GM12878 (cell line): ENCODE data around the gene YBX2. TPM values are rescaled to one million over a fixed set of nuclear protein-coding genes. Genes with fewer than 3 reads are reported as not detected.

Experiments
- ATAC-seq: fragments of 200-7000 bp; cut with Tn5 transposase; 3 replicates; pipeline ENCODE4 v1.9.1; 2020; ENCODE audit warnings: mild to moderate bottlenecking, moderate library complexity
- BruUV-seq: library from RNA; stranded (reverse); fragments of 400-500 nt; replicated peaks from 2 replicates; lab custom pipeline; 2021; lab: Mats Ljungman, UMichigan
- CTCF ChIA-PET: fragments of 300-600 bp; sonication (Branson Sonifier 250); formaldehyde crosslinking; extraction: SDS; loops from one replicate; lab custom pipeline; 2021; ENCODE audit warnings: inconsistent platforms; lab: Yijun Ruan, JAX
- POLR2A ChIA-PET: fragments of 350-600 bp; formaldehyde crosslinking; extraction: SDS; loops from one replicate; lab custom pipeline; 2021; ENCODE audit warnings: inconsistent platforms; lab: Charles Lee
- RAD21 ChIA-PET: fragments of 300-600 bp; sonication (Branson Sonifier 250); formaldehyde crosslinking; loops from one replicate; lab custom pipeline; 2023; ENCODE audit warnings: antibody characterized with exemption; ENCODE audit not compliant: unreplicated experiment; lab: Charles Lee
- SMC1A ChIA-PET: fragments of 300-600 bp; sonication (Branson Sonifier 250); formaldehyde crosslinking; loops from one replicate; lab custom pipeline; 2023; ENCODE audit not compliant: unreplicated experiment, uncharacterized antibody; lab: Charles Lee
- DNase-seq: peaks from one replicate; pipeline ENCODE4 v3.0.0-alpha.2; 2011; ENCODE audit warnings: low read depth, low spot score
- FAIRE-seq: peaks from 3 replicates; lab custom pipeline; 2011; peaks lifted over from hg19 to GRCh38; lab: Jason Lieb, UNC
- H2AFZ ChIP-seq: 2 replicates; pipeline ENCODE4 v1.6.0; 2011; ENCODE audit warnings: low read depth, low read length, control low read depth; ENCODE audit not compliant: control insufficient read depth
- H3K27ac ChIP-seq: 2 replicates; pipeline ENCODE4 v1.5.1; 2011; ENCODE audit warnings: control low read depth; ENCODE audit not compliant: control insufficient read depth, insufficient read depth
- H3K27me3 ChIP-seq, 2 experiments: replicated peaks in 1 of 2; 2 replicates each; pipeline versions ENCODE4 v1.6.0 to v1.6.1; 2011; ENCODE audit warnings: low read length in 1 of 2; ENCODE audit not compliant: control insufficient read depth in 2 of 2, insufficient read depth in 2 of 2
- H3K36me3 ChIP-seq, 2 experiments: 2 replicates each; pipeline ENCODE4 v1.5.1; 2011; ENCODE audit warnings: low read length in 1 of 2; ENCODE audit not compliant: control insufficient read depth in 2 of 2, insufficient read depth in 2 of 2
- H3K4me1 ChIP-seq: 2 replicates; pipeline ENCODE4 v1.6.1; 2011; ENCODE audit warnings: mild to moderate bottlenecking, low read length, moderate library complexity, mixed read lengths; ENCODE audit not compliant: control insufficient read depth, insufficient read depth
- H3K4me2 ChIP-seq: 2 replicates; pipeline ENCODE4 v1.6.0; 2011; ENCODE audit warnings: control low read depth; ENCODE audit not compliant: control insufficient read depth, insufficient read depth
- H3K4me3 ChIP-seq: fragments of 200-600 bp; sonication (generic); 2 replicates; pipeline ENCODE4 v1.5.1; 2016
- H3K79me2 ChIP-seq: 2 replicates; pipeline ENCODE4 v1.6.0; 2011; ENCODE audit warnings: low read length; ENCODE audit not compliant: control insufficient read depth, insufficient read depth
- H3K9ac ChIP-seq: 2 replicates; pipeline ENCODE4 v1.8.0; 2011; ENCODE audit warnings: low read length, control low read depth, mixed read lengths; ENCODE audit not compliant: control insufficient read depth, insufficient read depth
- H3K9me3 ChIP-seq: replicated peaks from 3 replicates; pipeline ENCODE4 v1.5.1; 2011; ENCODE audit warnings: mild to moderate bottlenecking, low read length; ENCODE audit not compliant: control insufficient read depth, insufficient read depth
- H4K20me1 ChIP-seq: 2 replicates; pipeline ENCODE4 v1.6.0; 2011; ENCODE audit not compliant: control insufficient read depth, insufficient read depth
- ASH2L ChIP-seq: fragments of 300-600, 200-600 bp; sonication (generic); IDR thresholded peaks from 2 replicates; pipeline ENCODE4 v1.6.1; 2017; ENCODE audit warnings: low read depth, mild to moderate bottlenecking, borderline replicate concordance
- BACH1 ChIP-seq: fragments of 450-650 bp; IDR thresholded peaks from 2 replicates; pipeline ENCODE4 v1.6.1; 2017; ENCODE audit warnings: mild to moderate bottlenecking, borderline replicate concordance
- BCL3 ChIP-seq: IDR thresholded peaks from 2 replicates; pipeline ENCODE4 v1.6.1; 2011; ENCODE audit warnings: borderline replicate concordance, low read depth, mild to moderate bottlenecking, moderate library complexity, low read length; ENCODE audit not compliant: insufficient read depth, poor library complexity, severe bottlenecking
- HDAC6 ChIP-seq: fragments of 200-600 bp; sonication (generic); IDR thresholded peaks from one replicate; pipeline ENCODE4 v1.8.0; 2017; ENCODE audit warnings: antibody characterized with exemption; ENCODE audit not compliant: unreplicated experiment
- IRF4 ChIP-seq: IDR thresholded peaks from 2 replicates; pipeline ENCODE4 v1.6.1; 2011; ENCODE audit warnings: low read depth, low read length
- LARP7 ChIP-seq: fragments of 450-650 bp; IDR thresholded peaks from 2 replicates; pipeline ENCODE4 v1.6.1; 2017; ENCODE audit warnings: mild to moderate bottlenecking
- MEF2A ChIP-seq: IDR thresholded peaks from 2 replicates; pipeline ENCODE4 v1.6.1; 2011; ENCODE audit warnings: low read depth, mild to moderate bottlenecking, low read length, moderate library complexity; ENCODE audit not compliant: insufficient read depth
- PAX8 ChIP-seq: fragments of 450-650 bp; IDR thresholded peaks from 2 replicates; pipeline ENCODE4 v1.6.1; 2017; ENCODE audit warnings: mild to moderate bottlenecking, moderate library complexity
- POLR2AphosphoS5 ChIP-seq: IDR thresholded peaks from 2 replicates; pipeline ENCODE4 v1.6.1; 2011; ENCODE audit warnings: mild to moderate bottlenecking, low read length, inconsistent platforms
- RAD21 ChIP-seq: IDR thresholded peaks from 2 replicates; pipeline ENCODE4 v1.6.1; 2011; ENCODE audit warnings: mild to moderate bottlenecking, low read depth, low read length, moderate library complexity; ENCODE audit not compliant: insufficient read depth
- STAT3 ChIP-seq: IDR thresholded peaks from 2 replicates; pipeline ENCODE4 v1.6.1; 2011; ENCODE audit warnings: low read depth, low read length, improper control_type of control experiment
- SUPT20H ChIP-seq: IDR thresholded peaks from 2 replicates; pipeline ENCODE4 v1.6.1; 2011; ENCODE audit warnings: low read depth, mild to moderate bottlenecking, low read length, moderate library complexity, borderline replicate concordance; ENCODE audit not compliant: control insufficient read depth
- TAF1 ChIP-seq: IDR thresholded peaks from 2 replicates; pipeline ENCODE4 v1.6.1; 2011; ENCODE audit warnings: mild to moderate bottlenecking, low read depth, low read length, borderline replicate concordance
- WRNIP1 ChIP-seq: IDR thresholded peaks from 2 replicates; pipeline ENCODE4 v1.6.1; 2011; ENCODE audit warnings: low read depth, low read length, improper control_type of control experiment, borderline replicate concordance
- WGBS: methylation state at CpG from one replicate; pipeline ENCODE4 v1.1.6; 2016; ENCODE audit warnings: low lambda C conversion rate; ENCODE audit not compliant: insufficient replicate concordance, insufficient coverage; ENCODE audit errors: missing lambda C conversion rate; 5-methylcytosine and 5-hydroxymethylcytosine counted together
- in situ Hi-C: fragments of 300-500 bp; cut with MboI; formaldehyde crosslinking; loops from 9 replicates; pipeline ENCODE4 v1.14.3; 2018; ENCODE audit warnings: mixed read lengths
- intact Hi-C: fragments of 100-400 bp; cut with micrococcal nuclease; formaldehyde crosslinking; loops from one replicate; pipeline ENCODE4 v1.14.2; 2022; ENCODE audit not compliant: unreplicated experiment
- polyA plus RNA-seq, 11 experiments: library from polyadenylated mRNA; depleted of rRNA in 4 of 11; unstranded in 6 of 11; stranded (reverse) in 5 of 11; fragments of >200 nt; fragmentation: Nextera tagmentation in 4 of 11; fragmentation: Illumina TruSeq in 1 of 11; extraction: Ambion mirVana in 4 of 11; extraction: Trizol in 1 of 11; gene quantifications; 1 replicate in 1 of 11; 2 replicates in 10 of 11; pipeline versions ENCODE4 v1.2.1 to v1.2.3, GENCODE V29; 2011 to 2016; ENCODE audit warnings: inconsistent platforms in 2 of 11, missing spikeins in 2 of 11, low read depth in 1 of 11
- total RNA-seq, 4 experiments: library from RNA; depleted of rRNA in 3 of 4; stranded (reverse); fragments of >200 nt in 3 of 4; fragmentation: Illumina TruSeq in 1 of 4; extraction: Trizol in 1 of 4; gene quantifications; 2 replicates each; pipeline versions ENCODE4 v1.2.1 to v1.2.3, GENCODE V29; 2013 to 2021
- TF ChIP-seq, protein P1 (sequence below): fragments of 450-650 bp; IDR thresholded peaks from 2 replicates; pipeline ENCODE4 v1.6.1; 2018; ENCODE audit warnings: borderline replicate concordance, mild to moderate bottlenecking; ENCODE audit not compliant: partially characterized antibody
- TF ChIP-seq, protein P2 (sequence below), 3 experiments: IDR thresholded peaks in 2 of 3; conservative IDR thresholded peaks in 1 of 3; 2 replicates each; pipeline ENCODE4 v1.5.1; 2011; ENCODE audit warnings: low read depth in 3 of 3, low read length in 3 of 3, mild to moderate bottlenecking in 3 of 3, control low read depth in 2 of 3, moderate library complexity in 2 of 3, inconsistent platforms in 1 of 3, mixed read lengths in 1 of 3; ENCODE audit not compliant: control insufficient read depth in 2 of 3, insufficient read depth in 1 of 3; ENCODE audit errors: extremely low read depth in 1 of 3

Gene YBX2
- total and polyA plus RNA-seq, 10 of the 15 experiments (the other 5 are each of a cell fraction or from before 2014, with no cell fraction given) = not detected

DNA sequence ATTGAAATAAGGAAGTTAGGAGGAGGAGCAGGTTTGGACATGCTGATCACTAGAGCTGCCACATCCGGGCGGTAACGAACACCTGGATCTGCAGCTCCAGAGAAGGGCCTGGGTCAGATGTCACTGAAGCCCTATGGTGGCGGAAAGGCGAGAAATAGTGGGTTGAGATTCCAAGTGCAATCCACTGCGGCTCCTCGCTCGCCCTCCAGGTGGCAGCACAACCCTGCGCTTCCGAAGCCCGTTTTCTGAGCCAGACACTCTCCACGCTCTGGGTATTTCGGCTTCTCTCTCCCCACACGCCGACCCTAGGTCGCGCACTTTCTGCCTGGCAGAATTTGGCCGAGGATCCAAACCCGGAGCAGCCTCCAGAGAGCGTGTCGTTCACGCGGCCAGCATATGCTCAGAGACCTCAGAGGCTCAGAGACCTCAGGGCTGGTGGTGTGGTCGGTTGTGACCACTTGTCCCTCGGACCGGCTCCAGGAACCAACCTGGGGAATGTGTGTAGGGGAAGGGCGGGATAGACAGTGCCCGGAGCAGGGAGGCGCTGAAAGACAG is 13.8 kb downstream of the YBX2 start:
- POLR2A ChIA-PET = interaction anchor here (1.7 kb wide), 1 partner anchor 16 kb away, joined by 4 read pairs; no protein-coding TSS in a partner anchor
- Histone ChIP-seq H2AFZ (peak overlapping the region; percentile 82), H3K36me3 (no peaks in the 10 kb centered on the region), H3K27me3 (no peaks in the 10 kb centered on the region; a peak in 1 of 4 replicates), H3K4me1 (peaks cover 8% of the 10 kb centered on the region), H3K4me2 (peak overlapping the region; percentile 98), H3K79me2 (no peaks in the 10 kb centered on the region), H4K20me1 (no peaks in the 10 kb centered on the region; the same call in 1 of the 2 replicates), H3K9me3 (no peaks in the 10 kb centered on the region), H3K27ac (no peak overlapping the region), H3K9ac (no peak overlapping the region; the same call in 1 of the 2 replicates), H3K4me3 (peak overlapping the region; percentile 56)
- intact Hi-C loops = loop anchor here (1.0 to 2.0 kb wide), 2 partner anchors 16 to 64 kb away; no protein-coding TSS in a partner anchor
- BruUV-seq = no TSS peak
- WGBS = 0% methylated on average over 29 of the region's 29 CpGs
- RAD21 ChIA-PET = interaction anchor here (2.3 kb wide), 1 partner anchor 16 kb away, joined by 11 read pairs; no protein-coding TSS in a partner anchor
- peak; percentile 40 for DNase-seq
- SMC1A ChIA-PET = interaction anchor here (0.6 to 3.3 kb wide), 5 partner anchors 16 to 407 kb away, joined by 3 to 17 read pairs (median 3); partner anchors contain the start of genes TMEM95 and TP53
- peak; percentile 97 for FAIRE-seq
- CTCF ChIA-PET = interaction anchor here (0.6 to 10.3 kb wide), 12 partner anchors 11 to 407 kb away, joined by 3 to 102 read pairs (median 3); partner anchors contain the start of genes NEURL4 and TP53
- ATAC-seq = peak; percentile 90
- in situ Hi-C loops = no loop called here
- TF ChIP-seq, protein P1, sequence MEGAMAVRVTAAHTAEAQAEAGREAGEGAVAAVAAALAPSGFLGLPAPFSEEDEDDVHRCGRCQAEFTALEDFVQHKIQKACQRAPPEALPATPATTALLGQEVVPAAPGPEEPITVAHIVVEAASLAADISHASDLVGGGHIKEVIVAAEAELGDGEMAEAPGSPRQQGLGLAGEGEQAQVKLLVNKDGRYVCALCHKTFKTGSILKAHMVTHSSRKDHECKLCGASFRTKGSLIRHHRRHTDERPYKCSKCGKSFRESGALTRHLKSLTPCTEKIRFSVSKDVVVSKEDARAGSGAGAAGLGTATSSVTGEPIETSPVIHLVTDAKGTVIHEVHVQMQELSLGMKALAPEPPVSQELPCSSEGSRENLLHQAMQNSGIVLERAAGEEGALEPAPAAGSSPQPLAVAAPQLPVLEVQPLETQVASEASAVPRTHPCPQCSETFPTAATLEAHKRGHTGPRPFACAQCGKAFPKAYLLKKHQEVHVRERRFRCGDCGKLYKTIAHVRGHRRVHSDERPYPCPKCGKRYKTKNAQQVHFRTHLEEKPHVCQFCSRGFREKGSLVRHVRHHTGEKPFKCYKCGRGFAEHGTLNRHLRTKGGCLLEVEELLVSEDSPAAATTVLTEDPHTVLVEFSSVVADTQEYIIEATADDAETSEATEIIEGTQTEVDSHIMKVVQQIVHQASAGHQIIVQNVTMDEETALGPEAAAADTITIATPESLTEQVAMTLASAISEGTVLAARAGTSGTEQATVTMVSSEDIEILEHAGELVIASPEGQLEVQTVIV = no peak
- no peak for TF ChIP-seq PAX8
- no peak for TF ChIP-seq SUPT20H
- no peak for TF ChIP-seq MEF2A
- TF ChIP-seq, protein P2, sequence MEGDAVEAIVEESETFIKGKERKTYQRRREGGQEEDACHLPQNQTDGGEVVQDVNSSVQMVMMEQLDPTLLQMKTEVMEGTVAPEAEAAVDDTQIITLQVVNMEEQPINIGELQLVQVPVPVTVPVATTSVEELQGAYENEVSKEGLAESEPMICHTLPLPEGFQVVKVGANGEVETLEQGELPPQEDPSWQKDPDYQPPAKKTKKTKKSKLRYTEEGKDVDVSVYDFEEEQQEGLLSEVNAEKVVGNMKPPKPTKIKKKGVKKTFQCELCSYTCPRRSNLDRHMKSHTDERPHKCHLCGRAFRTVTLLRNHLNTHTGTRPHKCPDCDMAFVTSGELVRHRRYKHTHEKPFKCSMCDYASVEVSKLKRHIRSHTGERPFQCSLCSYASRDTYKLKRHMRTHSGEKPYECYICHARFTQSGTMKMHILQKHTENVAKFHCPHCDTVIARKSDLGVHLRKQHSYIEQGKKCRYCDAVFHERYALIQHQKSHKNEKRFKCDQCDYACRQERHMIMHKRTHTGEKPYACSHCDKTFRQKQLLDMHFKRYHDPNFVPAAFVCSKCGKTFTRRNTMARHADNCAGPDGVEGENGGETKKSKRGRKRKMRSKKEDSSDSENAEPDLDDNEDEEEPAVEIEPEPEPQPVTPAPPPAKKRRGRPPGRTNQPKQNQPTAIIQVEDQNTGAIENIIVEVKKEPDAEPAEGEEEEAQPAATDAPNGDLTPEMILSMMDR (IDR thresholded peaks at IDR 0.05 in 2 of 3, conservative IDR thresholded peaks at IDR 0.05 in 1 of 3; ENCODE audit: control insufficient read depth in 2 of 3, extremely low read depth in 1 of 3, insufficient read depth in 1 of 3, low read depth in 3 of 3, low read length in 3 of 3) = peak; percentile 96 to 98 (median 98); a peak in 5 of 6 replicates
- TF ChIP-seq RAD21 = peak; percentile 90
- TF ChIP-seq BCL3 = no peak
- TF ChIP-seq IRF4 = peak; percentile 57; the same call in 1 of the 2 replicates
- TF ChIP-seq WRNIP1 = 0 out of 2 replicates have a peak, but pooled peaks have one; percentile 75
- TF ChIP-seq LARP7 = peak; percentile 40; the same call in 1 of the 2 replicates
- TF ChIP-seq ASH2L = no peak
- peak; percentile 18 for TF ChIP-seq HDAC6
- TF ChIP-seq TAF1 = no peak
- no peak for TF ChIP-seq STAT3
- TF ChIP-seq BACH1 = no peak
- no peak for TF ChIP-seq POLR2AphosphoS5
